Neural cell (in vitro differentiated cells): ENCODE results near the gene MC5R. TPM values are rescaled to one million over a fixed set of nuclear protein-coding genes. Genes with fewer than 3 reads are reported as not detected.

Experiments used
- H2AFZ ChIP-seq: fragments of 200-600, 300-800 bp; sonication (generic), shearing (Covaris generic); 2 replicates; pipeline ENCODE4 v1.6.0; 2014; ENCODE audit warnings: low read depth, mild to moderate bottlenecking, antibody characterized with exemption, low read length, moderate library complexity
- H3F3A ChIP-seq: fragments of 200-600 bp; shearing (Covaris generic); 2 replicates; pipeline ENCODE4 v1.6.1; 2016; ENCODE audit warnings: mild to moderate bottlenecking, moderate library complexity, mixed read lengths, antibody characterized with exemption, low read length; ENCODE audit not compliant: insufficient read depth, poor library complexity, severe bottlenecking
- H3K27ac ChIP-seq: fragments of 200-600, 300-800 bp; sonication (generic), shearing (Covaris generic); 2 replicates; pipeline ENCODE4 v1.5.1; 2014; ENCODE audit warnings: mild to moderate bottlenecking, low read length, moderate library complexity
- H3K27me3 ChIP-seq: fragments of 300-800, 200-600 bp; sonication (generic), shearing (Covaris generic); 2 replicates; pipeline ENCODE4 v1.6.0; 2014; ENCODE audit warnings: mild to moderate bottlenecking, low read depth, low read length, moderate library complexity; ENCODE audit not compliant: insufficient read depth
- H3K36me3 ChIP-seq: fragments of 300-800, 200-600 bp; sonication (generic), shearing (Covaris generic); 2 replicates; pipeline ENCODE4 v1.5.1; 2014; ENCODE audit warnings: mild to moderate bottlenecking, antibody characterized with exemption, low read length, moderate library complexity; ENCODE audit not compliant: insufficient read depth
- H3K4me2 ChIP-seq: fragments of 300-800, 200-600 bp; sonication (generic), shearing (Covaris generic); 2 replicates; pipeline ENCODE4 v1.6.0; 2014; ENCODE audit warnings: mild to moderate bottlenecking, low read length
- H3K4me3 ChIP-seq: fragments of 300-800, 200-600 bp; sonication (generic), shearing (Covaris generic); 2 replicates; pipeline ENCODE4 v1.5.1; 2014; ENCODE audit warnings: mild to moderate bottlenecking, low read length, moderate library complexity
- H3K79me2 ChIP-seq: fragments of 200-600 bp; shearing (Covaris generic); replicated peaks from 2 replicates; pipeline ENCODE4 v1.6.0; 2014; ENCODE audit warnings: mild to moderate bottlenecking, low read length, moderate library complexity; ENCODE audit not compliant: insufficient read depth
- H3K9ac ChIP-seq: fragments of 300-800, 200-600 bp; sonication (generic), shearing (Covaris generic); 2 replicates; pipeline ENCODE4 v1.6.1; 2016; ENCODE audit warnings: mild to moderate bottlenecking, low read length, mixed read lengths
- H3K9me2 ChIP-seq: fragments of 200-600 bp; shearing (Covaris generic); 2 replicates; pipeline ENCODE4 v1.6.1; 2016; ENCODE audit warnings: mild to moderate bottlenecking, low read length, mixed read lengths; ENCODE audit not compliant: insufficient read depth
- H3K9me3 ChIP-seq: fragments of 200-600, 300-800 bp; sonication (generic), shearing (Covaris generic); 2 replicates; pipeline ENCODE4 v1.6.1; 2016; ENCODE audit warnings: mild to moderate bottlenecking, mixed run types, low read length, moderate library complexity, mixed read lengths
- H4K20me1 ChIP-seq: fragments of 200-600 bp; shearing (Covaris generic); 2 replicates; pipeline ENCODE4 v1.6.1; 2016; ENCODE audit warnings: mild to moderate bottlenecking, mixed run types; ENCODE audit not compliant: insufficient read depth
- CTCF ChIP-seq: fragments of 450-650 bp; IDR thresholded peaks from 2 replicates; pipeline ENCODE4 v1.5.1; 2014; ENCODE audit warnings: antibody characterized with exemption, mild to moderate bottlenecking, moderate library complexity; ENCODE audit not compliant: poor library complexity, severe bottlenecking
- EP300 ChIP-seq: fragments of 450-650 bp; conservative IDR thresholded peaks from 2 replicates; pipeline ENCODE4 v1.6.1; 2014; ENCODE audit warnings: antibody characterized with exemption, mild to moderate bottlenecking, moderate library complexity; ENCODE audit not compliant: poor library complexity, severe bottlenecking
- EZH2 ChIP-seq: fragments of 200-600, 300-800 bp; shearing (Covaris generic), sonication (generic); IDR thresholded peaks from 2 replicates; pipeline ENCODE4 v1.6.1; 2014; ENCODE audit warnings: antibody characterized with exemption, low read length, borderline replicate concordance, mild to moderate bottlenecking; ENCODE audit not compliant: insufficient read depth, poor library complexity, severe bottlenecking
- MXI1 ChIP-seq: fragments of 450-650 bp; conservative IDR thresholded peaks from 2 replicates; pipeline ENCODE4 v1.6.1; 2014; ENCODE audit warnings: antibody characterized with exemption, mild to moderate bottlenecking; ENCODE audit not compliant: poor library complexity, severe bottlenecking
- POLR2AphosphoS5 ChIP-seq: IDR thresholded peaks from 2 replicates; pipeline ENCODE4 v1.6.1; 2012
- RAD21 ChIP-seq: fragments of 450-650 bp; conservative IDR thresholded peaks from 2 replicates; pipeline ENCODE4 v1.6.1; 2014; ENCODE audit warnings: antibody characterized with exemption, mild to moderate bottlenecking, moderate library complexity
- REST ChIP-seq: IDR thresholded peaks from 2 replicates; pipeline ENCODE4 v1.6.1; 2012; ENCODE audit warnings: borderline replicate concordance
- SMC3 ChIP-seq: fragments of 450-650 bp; conservative IDR thresholded peaks from 2 replicates; pipeline ENCODE4 v1.6.1; 2014; ENCODE audit warnings: antibody characterized with exemption, mild to moderate bottlenecking, moderate library complexity; ENCODE audit not compliant: poor library complexity
- TAF1 ChIP-seq: IDR thresholded peaks from 2 replicates; pipeline ENCODE4 v1.6.1; 2012; ENCODE audit warnings: low read depth
- polyA plus RNA-seq: library from polyadenylated mRNA; depleted of rRNA; stranded (reverse); fragments of >200 nt; gene quantifications from 2 replicates; pipeline ENCODE4 v1.2.3, GENCODE V29; 2014

MC5R gene
- polyA plus RNA-seq, 1 donor from 2014 or later = not detected

- Histone ChIP-seq H4K20me1 (no peaks in the 10 kb centered on the region), H3K4me2 (no peak overlapping the region), H3K4me3 (no peak overlapping the region), H3K9me3 (no peaks in the 10 kb centered on the region), H3K79me2 (no peaks in the 10 kb centered on the region), H3K27ac (no peak overlapping the region), H3K27me3 (no peaks in the 10 kb centered on the region), H2AFZ (no peak overlapping the region), H3K36me3 (no peaks in the 10 kb centered on the region), H3K9ac (no peak overlapping the region), H3F3A (no peaks in the 10 kb centered on the region), H3K9me2 (no peaks in the 10 kb centered on the region)
- TF ChIP-seq MXI1 = no peak
- TF ChIP-seq TAF1 = no peak
- no peak for TF ChIP-seq POLR2AphosphoS5
- no peak for TF ChIP-seq EP300
- no peak for TF ChIP-seq CTCF
- TF ChIP-seq EZH2 = no peak
- TF ChIP-seq SMC3 = no peak
- TF ChIP-seq REST = no peak
- no peak for TF ChIP-seq RAD21
Measured at GRCh38 chr18:13834496-13835015, 10.6 kb downstream of the MC5R start.

- Histone ChIP-seq H3F3A (no peaks in the 10 kb centered on the region), H3K9me2 (no peaks in the 10 kb centered on the region), H3K79me2 (no peaks in the 10 kb centered on the region), H3K36me3 (no peaks in the 10 kb centered on the region), H3K27ac (no peak overlapping the region), H3K4me2 (no peak overlapping the region), H4K20me1 (no peaks in the 10 kb centered on the region), H3K4me3 (no peak overlapping the region), H2AFZ (no peak overlapping the region), H3K9me3 (no peaks in the 10 kb centered on the region), H3K9ac (no peak overlapping the region), H3K27me3 (no peaks in the 10 kb centered on the region)
- no peak for TF ChIP-seq REST
- no peak for TF ChIP-seq MXI1
- TF ChIP-seq RAD21 = no peak
- TF ChIP-seq TAF1 = no peak
- TF ChIP-seq POLR2AphosphoS5 = no peak
- TF ChIP-seq EZH2 = no peak
- TF ChIP-seq SMC3 = no peak
- no peak for TF ChIP-seq CTCF
- TF ChIP-seq EP300 = no peak
Measured at GRCh38 chr18:13835202-13835601, 11.3 kb downstream of the MC5R start.
